ENCODE results near the gene SLC25A52.

The SLC25A52 gene

GRCh38 chr18:31718386-31718785 lies 42.3 kb downstream of the SLC25A52 start:
- in situ Hi-C loops (cut with HindIII; ENCODE audit: low sequenced_read_pairs): no loop called here
- DNase-seq (ENCODE audit: low read depth, low spot score): no peak
- TF ChIP-seq CTCF (IDR thresholded peaks at IDR 0.05; ENCODE audit: low read depth, low read length): no peak
- H3K4me3 ChIP-seq (ENCODE audit: low read depth, low read length): no peak overlapping the region

GRCh38 chr18:31716362-31716761 lies 44.3 kb downstream of the SLC25A52 start:
- in situ Hi-C loops (cut with HindIII; ENCODE audit: low sequenced_read_pairs): no loop called here
- DNase-seq (ENCODE audit: low read depth, low spot score): no peak
- TF ChIP-seq CTCF (IDR thresholded peaks at IDR 0.05; ENCODE audit: low read depth, low read length): no peak
- H3K4me3 ChIP-seq (ENCODE audit: low read depth, low read length): no peak overlapping the region

GRCh38 chr18:31711365-31712172 lies 49.1 kb downstream of the SLC25A52 start:
- no peak overlapping the region for H3K4me3 ChIP-seq (ENCODE audit: low read depth, low read length)
- no peak for TF ChIP-seq CTCF (IDR thresholded peaks at IDR 0.05; ENCODE audit: low read depth, low read length)
- DNase-seq (ENCODE audit: low read depth, low spot score): no peak
- in situ Hi-C loops (cut with HindIII; ENCODE audit: low sequenced_read_pairs): no loop called here

- DNase-seq (ENCODE audit: low read depth, low spot score): no peak
- TF ChIP-seq CTCF (IDR thresholded peaks at IDR 0.05; ENCODE audit: low read depth, low read length): no peak
- H3K4me3 ChIP-seq (ENCODE audit: low read depth, low read length): no peak overlapping the region
- in situ Hi-C loops (cut with HindIII; ENCODE audit: low sequenced_read_pairs): no loop called here
Measured at GRCh38 chr18:31710826-31711225, 49.9 kb downstream of the SLC25A52 start.
